Neural progenitor cell (in vitro differentiated cells): ENCODE measurements around the gene JAK1. TPM values are rescaled to one million over a fixed set of nuclear protein-coding genes. Genes with fewer than 3 reads are reported as not detected.

Source experiments
- DNase-seq: peaks from one replicate; pipeline ENCODE4 v3.0.0-alpha.2; 2016; ENCODE audit warnings: low spot score
- H2AFZ ChIP-seq: fragments of 200-600 bp; sonication (generic); replicated peaks from 2 replicates; pipeline ENCODE4 v1.6.1; 2016; ENCODE audit warnings: antibody characterized with exemption
- H3F3A ChIP-seq: fragments of 200-600 bp; sonication (generic); 2 replicates; pipeline ENCODE4 v1.6.1; 2016; ENCODE audit warnings: antibody characterized with exemption, low read depth
- H3K27ac ChIP-seq: fragments of 200-600 bp; sonication (generic); 2 replicates; pipeline ENCODE4 v1.5.1; 2016; ENCODE audit warnings: mild to moderate bottlenecking
- H3K27me3 ChIP-seq: fragments of 200-600 bp; sonication (generic); 2 replicates; pipeline ENCODE4 v1.6.1; 2016; ENCODE audit warnings: mild to moderate bottlenecking, moderate library complexity
- H3K36me3 ChIP-seq: fragments of 200-600 bp; sonication (generic); 2 replicates; pipeline ENCODE4 v1.5.1; 2016
- H3K4me1 ChIP-seq: fragments of 200-600 bp; sonication (generic); 2 replicates; pipeline ENCODE4 v1.6.1; 2016; ENCODE audit warnings: mixed run types
- H3K4me2 ChIP-seq: fragments of 200-600 bp; sonication (generic); 2 replicates; pipeline ENCODE4 v1.6.1; 2016
- H3K4me3 ChIP-seq: fragments of 200-600 bp; sonication (generic); 2 replicates; pipeline ENCODE4 v1.5.1; 2016
- H3K79me2 ChIP-seq: fragments of 200-600 bp; sonication (generic); 2 replicates; pipeline ENCODE4 v1.6.1; 2016; ENCODE audit warnings: low read depth
- H3K9ac ChIP-seq: fragments of 200-600 bp; sonication (generic); 2 replicates; pipeline ENCODE4 v1.6.1; 2016
- H3K9me3 ChIP-seq: fragments of 200-600 bp; sonication (generic); 2 replicates; pipeline ENCODE4 v1.5.1; 2016; ENCODE audit warnings: low read depth
- H4K20me1 ChIP-seq: fragments of 200-600 bp; sonication (generic); 2 replicates; pipeline ENCODE4 v1.6.1; 2016; ENCODE audit warnings: low read depth
- H3K27ac Mint-ChIP-seq: 3 replicates; pipeline ENCODE4 v1.8.0; 2021; ENCODE audit warnings: mixed read lengths
- H3K27me3 Mint-ChIP-seq: 2 replicates; pipeline ENCODE4 v1.8.0; 2022; ENCODE audit warnings: low read depth, mild to moderate bottlenecking, inconsistent platforms, moderate library complexity, mixed read lengths; ENCODE audit not compliant: insufficient read depth
- H3K36me3 Mint-ChIP-seq: 3 replicates; pipeline ENCODE4 v1.8.0; 2021; ENCODE audit warnings: mixed read lengths
- H3K4me1 Mint-ChIP-seq: 3 replicates; pipeline ENCODE4 v1.8.0; 2021; ENCODE audit warnings: mixed read lengths
- H3K4me3 Mint-ChIP-seq: 3 replicates; pipeline ENCODE4 v1.8.0; 2021; ENCODE audit warnings: mild to moderate bottlenecking, moderate library complexity, mixed read lengths
- H3K9me3 Mint-ChIP-seq: 3 replicates; pipeline ENCODE4 v1.8.0; 2020; ENCODE audit warnings: mixed read lengths
- EZH2 ChIP-seq: fragments of 200-600 bp; sonication (generic); IDR thresholded peaks from 2 replicates; pipeline ENCODE4 v1.6.1; 2017; ENCODE audit warnings: antibody characterized with exemption, mild to moderate bottlenecking, moderate library complexity
- EZH2phosphoT487 ChIP-seq: fragments of 200-600 bp; sonication (generic); IDR thresholded peaks from 2 replicates; pipeline ENCODE4 v1.6.1; 2017; ENCODE audit warnings: antibody characterized with exemption
- total RNA-seq: library from RNA; depleted of rRNA; stranded (reverse); fragments of >200 nt; gene quantifications from 2 replicates; pipeline ENCODE4 v1.2.3, GENCODE V29; 2015; ENCODE audit warnings: low replicate concordance
- TF ChIP-seq, protein P1 (sequence below): fragments of 200-600 bp; sonication (generic); IDR thresholded peaks from 2 replicates; pipeline ENCODE4 v1.5.1; 2017; ENCODE audit warnings: antibody characterized with exemption, mild to moderate bottlenecking

Gene JAK1
- total RNA-seq, 1 donor from 2014 or later: 6.5 TPM

GRCh38 chr1:64917907-64918306 is 48.4 kb downstream of the JAK1 start:
- Histone ChIP-seq H2AFZ (no peak overlapping the region), H3F3A (no peaks in the 10 kb centered on the region), H3K27me3 (no peaks in the 10 kb centered on the region), H3K4me2 (no peak overlapping the region), H3K36me3 (no peaks in the 10 kb centered on the region), H3K9me3 (no peaks in the 10 kb centered on the region), H4K20me1 (no peaks in the 10 kb centered on the region), H3K79me2 (no peaks in the 10 kb centered on the region), H3K9ac (no peak overlapping the region), H3K27ac (no peak overlapping the region), H3K4me3 (no peak overlapping the region), H3K4me1 (no peaks in the 10 kb centered on the region)
- no peak overlapping the region for H3K27ac Mint-ChIP-seq
- peaks cover 2% of the 10 kb centered on the region for H3K9me3 Mint-ChIP-seq
- H3K27me3 Mint-ChIP-seq: peaks cover 4% of the 10 kb centered on the region
- H3K4me3 Mint-ChIP-seq: no peak overlapping the region
- peaks cover 9% of the 10 kb centered on the region for H3K4me1 Mint-ChIP-seq
- TF ChIP-seq EZH2phosphoT487: no peak
- TF ChIP-seq EZH2: no peak
- TF ChIP-seq, protein P1, sequence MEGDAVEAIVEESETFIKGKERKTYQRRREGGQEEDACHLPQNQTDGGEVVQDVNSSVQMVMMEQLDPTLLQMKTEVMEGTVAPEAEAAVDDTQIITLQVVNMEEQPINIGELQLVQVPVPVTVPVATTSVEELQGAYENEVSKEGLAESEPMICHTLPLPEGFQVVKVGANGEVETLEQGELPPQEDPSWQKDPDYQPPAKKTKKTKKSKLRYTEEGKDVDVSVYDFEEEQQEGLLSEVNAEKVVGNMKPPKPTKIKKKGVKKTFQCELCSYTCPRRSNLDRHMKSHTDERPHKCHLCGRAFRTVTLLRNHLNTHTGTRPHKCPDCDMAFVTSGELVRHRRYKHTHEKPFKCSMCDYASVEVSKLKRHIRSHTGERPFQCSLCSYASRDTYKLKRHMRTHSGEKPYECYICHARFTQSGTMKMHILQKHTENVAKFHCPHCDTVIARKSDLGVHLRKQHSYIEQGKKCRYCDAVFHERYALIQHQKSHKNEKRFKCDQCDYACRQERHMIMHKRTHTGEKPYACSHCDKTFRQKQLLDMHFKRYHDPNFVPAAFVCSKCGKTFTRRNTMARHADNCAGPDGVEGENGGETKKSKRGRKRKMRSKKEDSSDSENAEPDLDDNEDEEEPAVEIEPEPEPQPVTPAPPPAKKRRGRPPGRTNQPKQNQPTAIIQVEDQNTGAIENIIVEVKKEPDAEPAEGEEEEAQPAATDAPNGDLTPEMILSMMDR: no peak
- no peak for DNase-seq
- H3K36me3 Mint-ChIP-seq: no peaks in the 10 kb centered on the region

- no peak overlapping the region for H3K4me3 ChIP-seq
- TF ChIP-seq, protein P1: no peak
- TF ChIP-seq EZH2 (no peak), EZH2phosphoT487 (no peak)
- no peak overlapping the region for H3K9ac ChIP-seq
- H3K79me2 ChIP-seq: no peaks in the 10 kb centered on the region
- H3K36me3 ChIP-seq: no peaks in the 10 kb centered on the region
- peaks cover 2% of the 10 kb centered on the region for H3K9me3 Mint-ChIP-seq
- H3F3A ChIP-seq: no peaks in the 10 kb centered on the region
- no peak overlapping the region for H2AFZ ChIP-seq
- H3K27ac Mint-ChIP-seq: no peak overlapping the region
- DNase-seq: peak; percentile 12
- no peak overlapping the region for H3K27ac ChIP-seq
- H4K20me1 ChIP-seq: no peaks in the 10 kb centered on the region
- no peaks in the 10 kb centered on the region for H3K36me3 Mint-ChIP-seq
- no peak overlapping the region for H3K4me3 Mint-ChIP-seq
- no peaks in the 10 kb centered on the region for H3K27me3 ChIP-seq
- H3K4me1 ChIP-seq: no peaks in the 10 kb centered on the region
- H3K9me3 ChIP-seq: no peaks in the 10 kb centered on the region
- H3K4me1 Mint-ChIP-seq: peaks cover 9% of the 10 kb centered on the region
- H3K4me2 ChIP-seq: no peak overlapping the region
- H3K27me3 Mint-ChIP-seq: peaks cover 4% of the 10 kb centered on the region
These were observed 49.0 kb downstream of the JAK1 start for GRCh38 chr1:64917328-64917861.

DNA sequence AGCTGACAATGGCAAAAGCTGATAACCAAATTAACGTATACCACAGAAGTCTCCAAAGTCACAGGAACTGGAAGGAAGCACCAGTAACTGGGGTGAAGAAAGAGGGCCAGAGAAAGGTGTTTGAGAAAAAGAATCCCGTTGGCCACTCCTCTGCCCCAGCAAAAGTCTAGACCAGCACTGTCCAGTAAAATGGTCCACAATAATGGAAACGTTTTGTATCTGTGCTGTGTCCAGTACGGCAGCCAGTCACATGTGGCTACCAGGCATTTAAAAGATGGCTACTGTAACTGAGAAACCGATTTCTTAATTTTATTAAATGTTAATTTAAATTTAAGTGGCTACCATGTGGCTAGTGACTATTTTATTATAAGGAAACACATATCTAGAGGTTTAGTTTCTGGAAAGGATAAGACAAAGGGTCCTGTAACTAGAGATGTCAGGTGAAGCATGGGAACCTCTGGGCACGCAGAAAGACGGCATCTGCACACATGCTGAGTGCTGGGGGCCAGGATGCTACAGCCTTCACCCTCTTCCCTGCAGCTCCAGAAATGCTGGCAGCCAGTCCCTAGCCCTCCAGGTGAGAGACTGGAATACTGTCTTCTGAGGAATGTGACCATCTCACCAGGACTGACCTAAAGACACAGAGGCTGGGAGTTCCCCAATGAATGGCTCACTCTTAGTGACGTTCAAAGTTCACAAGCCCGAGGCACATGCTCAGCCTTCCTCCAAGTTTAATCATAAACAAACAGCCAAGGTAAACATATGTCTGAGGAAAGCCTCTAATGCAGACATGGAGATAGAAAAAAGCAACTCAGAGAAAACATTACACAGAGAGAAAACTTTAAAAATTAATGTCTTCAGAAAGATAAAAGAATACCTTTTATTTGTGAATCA is 50.7 kb downstream of the JAK1 start:
- Histone ChIP-seq H3K9ac (no peak overlapping the region), H4K20me1 (no peaks in the 10 kb centered on the region), H3K4me1 (no peaks in the 10 kb centered on the region), H3K9me3 (no peaks in the 10 kb centered on the region), H3K4me2 (no peak overlapping the region), H3K4me3 (no peak overlapping the region), H3K27me3 (no peaks in the 10 kb centered on the region), H3F3A (no peaks in the 10 kb centered on the region), H3K36me3 (no peaks in the 10 kb centered on the region), H3K79me2 (no peaks in the 10 kb centered on the region), H3K27ac (no peak overlapping the region), H2AFZ (no peak overlapping the region)
- no peaks in the 10 kb centered on the region for H3K36me3 Mint-ChIP-seq
- H3K9me3 Mint-ChIP-seq: peaks cover 2% of the 10 kb centered on the region
- TF ChIP-seq, protein P1: no peak
- TF ChIP-seq EZH2 (no peak), EZH2phosphoT487 (no peak)
- peaks cover 4% of the 10 kb centered on the region for H3K27me3 Mint-ChIP-seq
- no peak for DNase-seq
- no peak overlapping the region for H3K4me3 Mint-ChIP-seq
- H3K4me1 Mint-ChIP-seq: peaks cover 9% of the 10 kb centered on the region
- H3K27ac Mint-ChIP-seq: no peak overlapping the region
